GM19099 (cell line): ENCODE results near the gene BEST1.

Experiments used
- POLR2A ChIP-seq: IDR thresholded peaks from 3 replicates; pipeline ENCODE4 v1.6.1; 2011; ENCODE audit warnings: low read depth; ENCODE audit not compliant: insufficient read length; ENCODE audit errors: extremely low read depth

BEST1 gene

GRCh38 chr11:61950035-61950547 is at the start of gene BEST1:
BEST1 (plus strand) TSS chr11:61950351; CDS start chr11:61951807, 1,456 bp downstream.
- TF ChIP-seq POLR2A = no peak

GRCh38 chr11:61901397-61901796 is 48.8 kb upstream of the BEST1 start:
- TF ChIP-seq POLR2A = no peak

GRCh38 chr11:61902313-61902712 is 47.8 kb upstream of the BEST1 start:
- TF ChIP-seq POLR2A = no peak

DNA sequence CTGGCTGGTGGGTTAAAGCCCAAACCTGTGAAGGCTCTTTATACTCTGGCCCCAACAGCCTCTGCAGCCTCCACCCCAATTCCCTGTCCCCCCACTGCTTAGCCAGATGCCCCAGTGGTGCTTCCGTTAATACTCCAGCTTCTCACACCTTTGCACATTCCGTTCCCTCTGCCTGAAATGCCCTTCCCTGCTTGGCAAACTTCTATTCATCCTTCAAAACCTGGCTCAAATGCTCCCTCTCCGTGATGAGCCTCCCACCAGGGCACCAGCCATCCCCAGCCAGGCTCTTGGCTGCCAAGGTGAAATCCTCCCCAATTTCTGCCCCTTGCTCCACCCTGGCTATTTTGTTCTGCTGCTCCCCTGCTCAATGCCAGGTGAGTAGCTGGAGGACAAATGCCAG is 46.3 kb upstream of the BEST1 start:
- no peak for TF ChIP-seq POLR2A

- no peak for TF ChIP-seq POLR2A
These were observed 45.6 kb upstream of the BEST1 start for GRCh38 chr11:61904539-61905048.

GRCh38 chr11:61905067-61905696 is 45.0 kb upstream of the BEST1 start:
- no peak for TF ChIP-seq POLR2A

GRCh38 chr11:61905801-61906521 is 44.2 kb upstream of the BEST1 start:
- TF ChIP-seq POLR2A = no peak

DNA sequence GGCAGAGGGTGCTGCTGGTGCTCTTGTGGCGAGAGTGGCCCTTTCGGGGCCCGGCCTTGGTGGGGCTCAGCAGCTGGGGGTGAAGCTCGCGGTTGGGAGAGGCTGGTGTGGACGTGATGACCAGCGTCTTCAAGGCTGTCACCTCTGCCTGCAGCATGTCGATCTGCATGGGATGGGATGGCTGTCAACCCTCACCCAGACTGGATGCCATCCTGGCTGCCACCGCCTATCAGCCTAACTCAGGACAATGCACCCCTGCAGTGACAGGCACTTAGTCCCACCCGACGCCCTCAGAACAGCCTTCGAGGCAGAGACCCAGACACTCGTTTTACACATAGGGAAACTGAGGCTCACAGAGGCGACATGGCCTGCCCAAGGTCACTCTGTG is 43.6 kb upstream of the BEST1 start:
- no peak for TF ChIP-seq POLR2A

- no peak for TF ChIP-seq POLR2A
These were observed 42.9 kb upstream of the BEST1 start for GRCh38 chr11:61907282-61907681.

- no peak for TF ChIP-seq POLR2A
These were observed 42.1 kb upstream of the BEST1 start for GRCh38 chr11:61907871-61908729.

DNA sequence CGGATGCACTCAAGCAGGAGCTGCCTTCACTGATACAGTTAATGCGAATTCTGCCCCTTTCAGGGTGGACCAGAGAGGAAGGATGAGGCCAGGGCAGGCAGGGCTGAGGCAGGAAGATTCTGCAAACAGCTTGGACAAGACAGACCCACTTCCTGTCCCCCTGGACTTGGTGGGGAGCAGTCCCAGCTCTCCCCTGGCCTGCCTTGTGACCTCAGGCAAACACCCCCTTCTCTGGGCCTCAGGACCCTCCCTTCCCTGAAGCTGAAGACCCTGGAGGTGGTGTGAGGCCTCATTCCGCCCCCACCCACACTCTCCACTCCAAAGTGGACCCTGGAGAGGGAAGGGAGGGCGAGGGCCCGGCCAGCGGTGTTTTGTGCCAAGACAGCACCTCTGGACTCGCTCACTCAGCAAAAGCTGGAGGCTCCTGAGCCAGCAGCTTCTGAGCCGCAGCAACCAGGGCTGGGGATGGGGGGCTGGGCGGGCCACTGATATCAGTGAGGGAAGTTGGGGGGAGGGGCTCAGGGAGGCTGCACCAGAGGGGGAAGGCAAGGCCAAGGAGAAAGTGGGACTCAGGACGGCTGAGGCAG is 41.3 kb upstream of the BEST1 start:
- no peak for TF ChIP-seq POLR2A

- no peak for TF ChIP-seq POLR2A
These were observed 39.7 kb upstream of the BEST1 start for GRCh38 chr11:61910187-61911127.

GRCh38 chr11:61911128-61911700 is 38.9 kb upstream of the BEST1 start:
- no peak for TF ChIP-seq POLR2A
